ENCODE results near the gene DUSP19.

DNA sequence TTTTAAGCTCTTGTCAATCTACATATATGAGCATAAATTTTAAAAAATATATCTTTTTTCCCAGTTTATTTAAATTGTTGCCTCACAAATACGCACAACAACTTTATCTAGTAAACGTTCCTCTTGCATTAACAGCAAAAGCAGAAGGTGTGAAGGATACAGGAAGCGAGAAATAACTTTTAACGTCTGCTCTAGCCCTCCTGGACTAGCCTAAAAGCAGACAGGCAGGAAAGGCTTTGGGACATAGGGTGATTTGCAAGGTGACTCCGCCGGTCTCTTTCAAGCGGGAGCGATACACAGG, 434 bp upstream of the DUSP19 start:
- TF ChIP-seq, protein P1, sequence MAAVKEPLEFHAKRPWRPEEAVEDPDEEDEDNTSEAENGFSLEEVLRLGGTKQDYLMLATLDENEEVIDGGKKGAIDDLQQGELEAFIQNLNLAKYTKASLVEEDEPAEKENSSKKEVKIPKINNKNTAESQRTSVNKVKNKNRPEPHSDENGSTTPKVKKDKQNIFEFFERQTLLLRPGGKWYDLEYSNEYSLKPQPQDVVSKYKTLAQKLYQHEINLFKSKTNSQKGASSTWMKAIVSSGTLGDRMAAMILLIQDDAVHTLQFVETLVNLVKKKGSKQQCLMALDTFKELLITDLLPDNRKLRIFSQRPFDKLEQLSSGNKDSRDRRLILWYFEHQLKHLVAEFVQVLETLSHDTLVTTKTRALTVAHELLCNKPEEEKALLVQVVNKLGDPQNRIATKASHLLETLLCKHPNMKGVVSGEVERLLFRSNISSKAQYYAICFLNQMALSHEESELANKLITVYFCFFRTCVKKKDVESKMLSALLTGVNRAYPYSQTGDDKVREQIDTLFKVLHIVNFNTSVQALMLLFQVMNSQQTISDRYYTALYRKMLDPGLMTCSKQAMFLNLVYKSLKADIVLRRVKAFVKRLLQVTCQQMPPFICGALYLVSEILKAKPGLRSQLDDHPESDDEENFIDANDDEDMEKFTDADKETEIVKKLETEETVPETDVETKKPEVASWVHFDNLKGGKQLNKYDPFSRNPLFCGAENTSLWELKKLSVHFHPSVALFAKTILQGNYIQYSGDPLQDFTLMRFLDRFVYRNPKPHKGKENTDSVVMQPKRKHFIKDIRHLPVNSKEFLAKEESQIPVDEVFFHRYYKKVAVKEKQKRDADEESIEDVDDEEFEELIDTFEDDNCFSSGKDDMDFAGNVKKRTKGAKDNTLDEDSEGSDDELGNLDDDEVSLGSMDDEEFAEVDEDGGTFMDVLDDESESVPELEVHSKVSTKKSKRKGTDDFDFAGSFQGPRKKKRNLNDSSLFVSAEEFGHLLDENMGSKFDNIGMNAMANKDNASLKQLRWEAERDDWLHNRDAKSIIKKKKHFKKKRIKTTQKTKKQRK (IDR thresholded peaks at IDR 0.05; ENCODE audit: low read depth, low read length): no peak
- no peak for TF ChIP-seq TAF1 (IDR thresholded peaks at IDR 0.05; ENCODE audit: borderline replicate concordance, low read depth, low read length)
- TF ChIP-seq CEBPB (IDR thresholded peaks at IDR 0.05; ENCODE audit: borderline replicate concordance in 1 of 2, low read depth in 2 of 2, low read length in 2 of 2): no peak
- TF ChIP-seq, protein P2, sequence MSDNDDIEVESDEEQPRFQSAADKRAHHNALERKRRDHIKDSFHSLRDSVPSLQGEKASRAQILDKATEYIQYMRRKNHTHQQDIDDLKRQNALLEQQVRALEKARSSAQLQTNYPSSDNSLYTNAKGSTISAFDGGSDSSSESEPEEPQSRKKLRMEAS (IDR thresholded peaks at IDR 0.05; ENCODE audit: low read depth, low read length): no peak
- TF ChIP-seq SMC3 (IDR thresholded peaks at IDR 0.05; ENCODE audit: borderline replicate concordance, low read length): no peak
- TF ChIP-seq, protein P3, sequence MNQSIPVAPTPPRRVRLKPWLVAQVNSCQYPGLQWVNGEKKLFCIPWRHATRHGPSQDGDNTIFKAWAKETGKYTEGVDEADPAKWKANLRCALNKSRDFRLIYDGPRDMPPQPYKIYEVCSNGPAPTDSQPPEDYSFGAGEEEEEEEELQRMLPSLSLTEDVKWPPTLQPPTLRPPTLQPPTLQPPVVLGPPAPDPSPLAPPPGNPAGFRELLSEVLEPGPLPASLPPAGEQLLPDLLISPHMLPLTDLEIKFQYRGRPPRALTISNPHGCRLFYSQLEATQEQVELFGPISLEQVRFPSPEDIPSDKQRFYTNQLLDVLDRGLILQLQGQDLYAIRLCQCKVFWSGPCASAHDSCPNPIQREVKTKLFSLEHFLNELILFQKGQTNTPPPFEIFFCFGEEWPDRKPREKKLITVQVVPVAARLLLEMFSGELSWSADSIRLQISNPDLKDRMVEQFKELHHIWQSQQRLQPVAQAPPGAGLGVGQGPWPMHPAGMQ (IDR thresholded peaks at IDR 0.05; ENCODE audit: borderline replicate concordance): no peak
- TF ChIP-seq, protein P4, sequence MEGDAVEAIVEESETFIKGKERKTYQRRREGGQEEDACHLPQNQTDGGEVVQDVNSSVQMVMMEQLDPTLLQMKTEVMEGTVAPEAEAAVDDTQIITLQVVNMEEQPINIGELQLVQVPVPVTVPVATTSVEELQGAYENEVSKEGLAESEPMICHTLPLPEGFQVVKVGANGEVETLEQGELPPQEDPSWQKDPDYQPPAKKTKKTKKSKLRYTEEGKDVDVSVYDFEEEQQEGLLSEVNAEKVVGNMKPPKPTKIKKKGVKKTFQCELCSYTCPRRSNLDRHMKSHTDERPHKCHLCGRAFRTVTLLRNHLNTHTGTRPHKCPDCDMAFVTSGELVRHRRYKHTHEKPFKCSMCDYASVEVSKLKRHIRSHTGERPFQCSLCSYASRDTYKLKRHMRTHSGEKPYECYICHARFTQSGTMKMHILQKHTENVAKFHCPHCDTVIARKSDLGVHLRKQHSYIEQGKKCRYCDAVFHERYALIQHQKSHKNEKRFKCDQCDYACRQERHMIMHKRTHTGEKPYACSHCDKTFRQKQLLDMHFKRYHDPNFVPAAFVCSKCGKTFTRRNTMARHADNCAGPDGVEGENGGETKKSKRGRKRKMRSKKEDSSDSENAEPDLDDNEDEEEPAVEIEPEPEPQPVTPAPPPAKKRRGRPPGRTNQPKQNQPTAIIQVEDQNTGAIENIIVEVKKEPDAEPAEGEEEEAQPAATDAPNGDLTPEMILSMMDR (IDR thresholded peaks at IDR 0.05 in 2 of 3, conservative IDR thresholded peaks at IDR 0.05 in 1 of 3; ENCODE audit: control insufficient read depth in 2 of 3, extremely low read depth in 1 of 3, insufficient read depth in 1 of 3, low read depth in 3 of 3, low read length in 3 of 3): no peak
